ENCODE data around the gene OPN1SW. TPM values are rescaled to one million over a fixed set of nuclear protein-coding genes. Genes with fewer than 3 reads are reported as not detected.

The OPN1SW gene
- total and polyA plus RNA-seq, 9 donors = not detected

DNA sequence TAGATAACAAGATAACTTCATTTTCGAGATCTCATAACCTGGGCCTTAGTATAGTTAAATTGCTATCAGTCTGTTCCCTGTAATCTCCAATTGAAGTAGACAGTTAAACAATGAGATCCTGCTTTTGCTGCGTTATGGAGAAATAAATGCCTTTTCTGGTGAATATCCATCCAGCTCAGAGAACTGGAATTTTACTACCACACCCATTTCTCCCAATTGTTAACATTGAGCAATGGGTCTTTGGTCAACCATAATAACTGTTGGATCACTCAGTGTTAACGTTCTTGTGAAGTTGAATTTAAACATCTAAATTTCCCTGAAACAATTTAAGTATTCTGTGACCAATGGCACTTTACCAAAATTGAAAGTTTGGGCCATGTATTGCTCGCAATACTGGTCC lies 33.4 kb downstream of the OPN1SW start:
- TF ChIP-seq EP300 (IDR thresholded peaks at IDR 0.05) (no peak), POLR2A (IDR thresholded peaks at IDR 0.05) (no peak)
- TF ChIP-seq, protein P1, sequence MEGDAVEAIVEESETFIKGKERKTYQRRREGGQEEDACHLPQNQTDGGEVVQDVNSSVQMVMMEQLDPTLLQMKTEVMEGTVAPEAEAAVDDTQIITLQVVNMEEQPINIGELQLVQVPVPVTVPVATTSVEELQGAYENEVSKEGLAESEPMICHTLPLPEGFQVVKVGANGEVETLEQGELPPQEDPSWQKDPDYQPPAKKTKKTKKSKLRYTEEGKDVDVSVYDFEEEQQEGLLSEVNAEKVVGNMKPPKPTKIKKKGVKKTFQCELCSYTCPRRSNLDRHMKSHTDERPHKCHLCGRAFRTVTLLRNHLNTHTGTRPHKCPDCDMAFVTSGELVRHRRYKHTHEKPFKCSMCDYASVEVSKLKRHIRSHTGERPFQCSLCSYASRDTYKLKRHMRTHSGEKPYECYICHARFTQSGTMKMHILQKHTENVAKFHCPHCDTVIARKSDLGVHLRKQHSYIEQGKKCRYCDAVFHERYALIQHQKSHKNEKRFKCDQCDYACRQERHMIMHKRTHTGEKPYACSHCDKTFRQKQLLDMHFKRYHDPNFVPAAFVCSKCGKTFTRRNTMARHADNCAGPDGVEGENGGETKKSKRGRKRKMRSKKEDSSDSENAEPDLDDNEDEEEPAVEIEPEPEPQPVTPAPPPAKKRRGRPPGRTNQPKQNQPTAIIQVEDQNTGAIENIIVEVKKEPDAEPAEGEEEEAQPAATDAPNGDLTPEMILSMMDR (IDR thresholded peaks at IDR 0.05) = no peak

DNA sequence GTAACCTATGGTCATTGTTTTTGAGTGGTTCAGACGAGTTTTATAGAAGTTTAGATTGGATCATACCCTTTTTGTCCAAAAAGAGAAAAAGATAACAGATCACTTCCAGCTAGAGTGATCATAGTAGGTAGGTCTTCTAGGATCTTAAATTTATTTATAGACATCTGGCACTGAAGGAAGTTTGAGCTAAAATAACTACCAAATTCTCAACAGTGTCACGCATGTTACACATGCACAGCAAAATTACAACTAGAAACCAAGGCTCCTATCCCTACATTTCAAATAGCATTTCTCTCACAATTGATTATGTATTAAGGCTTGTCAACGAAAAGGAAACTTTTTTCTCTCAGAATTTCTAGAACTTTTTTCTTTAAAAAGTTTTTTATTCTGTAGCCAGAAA lies 34.1 kb downstream of the OPN1SW start:
- peaks cover 5% of the 10 kb centered on the region for H3K4me1 ChIP-seq (ENCODE audit: insufficient read depth)
- H3K27me3 ChIP-seq = no peaks in the 10 kb centered on the region
- intact Hi-C loops (cut with DNase I) = no loop called here
- no peak for DNase-seq
- WGBS, 3 donors = 32 to 42% (median 38%) methylated on average over 3 of the region's 3 CpGs
- H3K36me3 ChIP-seq = no peaks in the 10 kb centered on the region
- TF ChIP-seq POLR2A (IDR thresholded peaks at IDR 0.05) (no peak), EP300 (IDR thresholded peaks at IDR 0.05) (no peak)
- TF ChIP-seq, protein P1 (IDR thresholded peaks at IDR 0.05) = no peak
- no peaks in the 10 kb centered on the region for H3K9me3 ChIP-seq
- H3K4me3 ChIP-seq = peak overlapping the region; percentile 1
- H3K27ac ChIP-seq = no peak overlapping the region

More for the DNA sequence above, 33.4 kb downstream of the OPN1SW start:
- no peak overlapping the region for H3K4me3 ChIP-seq
- no peak for DNase-seq
- H3K4me1 ChIP-seq (ENCODE audit: insufficient read depth) = peaks cover 5% of the 10 kb centered on the region
- no peaks in the 10 kb centered on the region for H3K9me3 ChIP-seq
- intact Hi-C loops (cut with DNase I) = no loop called here
- no peaks in the 10 kb centered on the region for H3K36me3 ChIP-seq
- no peaks in the 10 kb centered on the region for H3K27me3 ChIP-seq
- H3K27ac ChIP-seq = no peak overlapping the region
- 45 to 52% (median 47%) methylated on average over 4 of the region's 4 CpGs for WGBS, 3 donors

DNA sequence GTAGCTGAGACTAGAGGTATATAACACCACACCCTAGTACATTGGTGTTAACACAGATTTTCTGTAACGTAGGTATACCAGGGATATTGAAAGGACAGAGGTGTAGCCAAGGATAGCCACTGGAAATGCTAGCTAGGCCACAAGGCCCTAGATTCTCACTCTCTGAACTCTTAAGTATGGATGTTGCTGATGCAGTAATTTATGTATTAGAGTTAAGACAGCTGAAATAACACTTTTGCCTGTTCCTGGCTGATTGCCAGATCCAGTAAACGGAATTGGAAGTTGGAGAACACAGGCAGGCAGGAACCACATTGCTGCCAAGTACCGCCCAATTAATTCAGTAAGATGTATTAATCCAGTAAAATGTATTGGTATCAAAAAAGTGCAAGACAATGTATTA lies 34.6 kb downstream of the OPN1SW start:
- peaks cover 5% of the 10 kb centered on the region for H3K4me1 ChIP-seq (ENCODE audit: insufficient read depth)
- 31 to 40% (median 32%) methylated on average over 3 of the region's 3 CpGs for WGBS, 3 donors
- no peak overlapping the region for H3K27ac ChIP-seq
- no peaks in the 10 kb centered on the region for H3K36me3 ChIP-seq
- TF ChIP-seq, protein P1 (IDR thresholded peaks at IDR 0.05) = no peak
- no peak for TF ChIP-seq EP300 (IDR thresholded peaks at IDR 0.05)
- no peak for TF ChIP-seq POLR2A (IDR thresholded peaks at IDR 0.05)
- no peaks in the 10 kb centered on the region for H3K27me3 ChIP-seq
- H3K4me3 ChIP-seq = peak overlapping the region; percentile 1
- no peaks in the 10 kb centered on the region for H3K9me3 ChIP-seq
- intact Hi-C loops (cut with DNase I) = no loop called here
- no peak for DNase-seq

DNA sequence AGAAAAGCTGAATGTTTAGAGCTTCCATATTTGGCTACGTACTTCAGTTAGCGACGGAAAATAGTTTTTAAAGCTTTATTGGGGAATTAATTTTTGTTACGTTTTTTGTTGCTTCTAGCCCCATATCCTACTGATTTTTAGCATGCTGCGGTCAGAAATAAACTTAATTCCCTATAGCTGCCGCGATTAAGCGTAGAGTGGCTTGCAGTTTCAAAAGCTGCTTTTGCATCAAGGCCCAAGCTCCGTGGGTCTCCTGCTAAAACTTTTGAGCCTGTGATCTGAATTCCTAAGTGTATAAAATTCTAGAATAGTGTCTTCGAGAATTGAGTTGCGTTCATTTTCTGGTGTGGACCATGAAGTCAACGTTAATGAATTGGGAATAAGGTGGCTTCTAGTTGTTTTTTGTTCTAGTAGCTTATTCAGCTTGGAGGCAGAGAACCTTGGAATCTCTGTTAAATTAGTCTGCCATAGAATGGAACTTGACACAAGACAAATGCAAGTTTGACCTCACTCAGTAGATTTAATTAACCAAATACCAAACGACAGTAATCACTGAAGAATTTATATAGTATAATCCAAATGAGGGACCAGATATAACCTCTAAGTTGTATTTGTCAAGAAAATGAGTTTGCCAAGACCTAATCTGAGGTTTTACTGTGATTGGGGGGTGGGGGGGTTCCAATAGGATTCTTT lies 35.5 kb downstream of the OPN1SW start:
- TF ChIP-seq, protein P1 (IDR thresholded peaks at IDR 0.05) = no peak
- TF ChIP-seq EP300 (IDR thresholded peaks at IDR 0.05) (no peak), POLR2A (IDR thresholded peaks at IDR 0.05) (no peak)
- DNase-seq = no peak
- WGBS, 3 donors = 1 to 2% (median 1%) methylated on average over 13 of the region's 13 CpGs
- Histone ChIP-seq H3K27ac (peak overlapping the region in 1 of 2 donors; percentile 80), H3K4me3 (peak overlapping the region; percentile 89), H3K36me3 (no peaks in the 10 kb centered on the region), H3K4me1 (ENCODE audit: insufficient read depth) (peaks cover 5% of the 10 kb centered on the region), H3K27me3 (no peaks in the 10 kb centered on the region), H3K9me3 (no peaks in the 10 kb centered on the region)
- intact Hi-C loops (cut with DNase I) = loop anchor here in 1 of 4 donors (5.0 kb wide), 1 partner anchor 122 kb away; the partner anchor contains the start of gene ATP6V1F
